Suppressor macrophage (primary cell): ENCODE measurements around the gene PTPRN.
"Not testable (repeated sequence)": the region's sequence is repeated elsewhere in the genome, so short reads cannot be mapped to it uniquely, and the experiment has no call there.

Experiments used
- DNase-seq, 4 experiments: peaks; one replicate each; pipeline ENCODE4 v3.0.0-alpha.2; 2020 to 2022

The PTPRN gene

DNA sequence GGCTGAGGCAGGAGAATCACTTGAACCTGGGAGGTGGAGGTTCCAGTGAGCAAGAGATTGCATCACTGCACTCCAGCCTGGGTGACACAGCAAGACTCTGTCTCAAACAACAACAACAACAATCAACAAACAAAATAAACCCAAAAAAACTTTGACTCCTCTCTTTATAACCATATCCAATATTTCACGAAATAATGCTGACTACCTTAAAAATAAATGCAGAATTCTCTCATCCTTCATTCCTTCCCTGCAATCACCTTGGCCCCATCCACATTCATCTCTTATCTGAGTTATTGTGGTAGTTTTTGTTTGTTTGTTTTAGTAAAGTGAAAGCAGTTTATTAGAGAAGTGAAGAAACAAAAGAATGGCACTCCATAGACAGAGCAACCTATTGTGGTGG, 3.2 kb downstream of the PTPRN start:
- DNase-seq: no peak

GRCh38 chr2:219304223-219304622, 5.0 kb downstream of the PTPRN start:
- DNase-seq: no peak

DNA sequence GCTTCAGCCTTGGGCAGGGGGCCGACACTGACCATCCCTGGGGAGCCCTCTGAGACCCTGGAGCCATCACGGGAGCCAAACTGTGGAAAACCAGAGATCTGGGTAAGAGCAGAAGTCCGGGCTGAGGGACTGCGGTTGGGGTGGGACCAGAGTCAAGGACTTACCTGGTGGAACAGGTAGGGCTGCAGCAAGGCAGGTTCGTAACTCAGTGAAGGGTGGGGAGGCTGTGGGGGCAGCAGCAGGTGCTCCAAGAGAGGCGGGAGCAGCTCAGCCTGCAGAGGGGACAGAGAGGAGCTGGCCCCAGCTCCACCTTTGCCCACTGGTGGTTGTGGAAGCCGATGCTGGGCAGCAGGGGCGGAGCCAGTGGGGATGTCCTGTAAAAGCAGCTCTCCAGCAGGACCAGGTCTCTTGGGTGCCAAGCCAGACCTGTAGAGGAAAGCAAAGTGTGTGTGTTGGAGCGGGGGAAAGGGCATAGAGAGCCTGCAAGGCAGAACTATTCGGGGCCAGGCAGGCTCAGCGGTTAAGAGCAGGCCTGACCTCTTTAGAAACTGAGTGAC, 6.7 kb downstream of the PTPRN start:
- DNase-seq: no peak

- DNase-seq: no peak
Observed at GRCh38 chr2:219300022-219300421, 9.2 kb downstream of the PTPRN start.

DNA sequence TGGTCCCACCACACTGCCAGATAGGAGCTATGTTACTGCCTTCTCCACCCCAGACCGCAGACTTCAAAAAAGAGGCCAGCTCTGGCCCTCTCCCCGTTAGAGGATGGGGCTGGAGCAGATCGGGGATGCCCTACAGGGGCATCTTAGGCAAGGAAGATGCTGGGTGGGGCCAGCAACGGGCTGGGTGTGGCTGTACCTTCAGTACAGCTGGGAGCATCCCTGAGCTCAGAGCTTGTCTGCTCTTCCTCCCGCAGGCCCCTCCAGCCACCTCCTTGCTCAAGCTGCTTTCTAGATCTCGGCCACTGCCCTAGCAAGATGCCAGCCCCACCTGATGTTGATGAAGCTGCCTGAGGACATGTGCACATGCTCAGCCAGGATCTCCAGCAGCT, 9.8 kb downstream of the PTPRN start:
- DNase-seq: no peak

GRCh38 chr2:219298759-219299371, 10.3 kb downstream of the PTPRN start:
- peak; percentile 85 to 92 (median 90) for DNase-seq

- peak in 3 of 4 experiments; percentile 17 to 32 (median 30) for DNase-seq
Observed at GRCh38 chr2:219297766-219298456, 11.3 kb downstream of the PTPRN start.

DNA sequence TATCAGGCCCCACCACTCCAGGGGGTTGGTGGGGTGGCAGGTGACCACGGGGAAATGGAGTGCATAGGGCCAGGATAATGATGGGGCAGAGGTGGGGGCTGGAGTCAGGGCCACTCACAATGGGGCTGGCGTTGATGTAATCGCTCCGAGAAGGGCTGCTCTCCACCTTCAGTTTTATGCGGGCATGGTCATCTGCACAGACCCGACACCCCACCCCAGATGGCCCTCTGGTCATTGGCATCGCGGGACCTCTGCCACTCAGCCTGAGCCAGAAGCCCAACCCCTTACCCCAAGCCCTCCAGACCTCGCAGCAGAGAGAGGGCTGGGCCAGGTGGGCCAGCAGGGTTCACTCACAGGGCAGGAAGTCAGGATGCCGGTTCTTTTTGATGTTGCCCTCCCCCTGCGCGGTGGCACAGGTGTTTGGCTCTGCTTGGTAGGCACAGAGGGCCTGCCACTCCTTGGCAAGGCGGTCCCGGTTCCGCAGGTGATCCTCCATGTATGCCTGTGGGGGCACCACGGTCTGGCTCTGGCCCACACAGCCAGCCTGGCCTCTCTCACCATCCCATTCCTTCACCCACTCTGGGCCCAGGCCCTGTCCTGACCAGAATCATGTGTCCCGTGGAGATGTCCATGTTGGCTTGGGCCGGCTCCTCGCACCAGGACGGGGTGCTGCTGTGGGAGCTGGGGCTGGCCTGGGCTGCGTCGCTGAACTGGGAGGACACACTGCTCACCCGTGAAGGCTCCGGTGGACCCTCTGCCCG, 12.4 kb downstream of the PTPRN start:
- no peak for DNase-seq

- DNase-seq: no peak
Observed at GRCh38 chr2:219296142-219296541, 13.1 kb downstream of the PTPRN start.

GRCh38 chr2:219294356-219295351, 14.5 kb downstream of the PTPRN start:
- peak; percentile 80 to 94 (median 86) for DNase-seq

GRCh38 chr2:219293736-219294231, 15.4 kb downstream of the PTPRN start:
- no peak for DNase-seq

- no peak for DNase-seq
Observed at GRCh38 chr2:219292616-219293015, 16.6 kb downstream of the PTPRN start.

GRCh38 chr2:219291910-219292490, 17.2 kb downstream of the PTPRN start:
- DNase-seq: no peak

DNA sequence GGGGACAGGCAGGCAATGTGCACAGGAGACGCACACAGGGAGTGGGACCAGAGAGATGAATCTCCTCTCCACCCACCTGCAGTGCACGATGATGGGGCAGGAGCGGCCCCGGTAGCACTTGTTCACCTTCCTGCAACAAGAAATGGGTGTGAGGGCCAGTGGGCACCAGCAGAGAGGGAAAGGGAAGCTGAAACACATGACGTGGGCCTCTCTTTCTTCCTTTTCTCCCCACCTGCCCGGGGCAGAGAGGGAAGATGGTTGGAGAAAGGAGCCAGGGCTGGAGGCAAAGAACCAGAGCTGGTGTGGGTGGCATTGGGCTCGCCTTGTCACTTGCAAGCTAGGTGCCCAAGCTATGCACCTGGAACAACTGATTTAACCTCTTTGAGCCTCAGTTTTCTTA, 17.8 kb downstream of the PTPRN start:
- no peak for DNase-seq

DNA sequence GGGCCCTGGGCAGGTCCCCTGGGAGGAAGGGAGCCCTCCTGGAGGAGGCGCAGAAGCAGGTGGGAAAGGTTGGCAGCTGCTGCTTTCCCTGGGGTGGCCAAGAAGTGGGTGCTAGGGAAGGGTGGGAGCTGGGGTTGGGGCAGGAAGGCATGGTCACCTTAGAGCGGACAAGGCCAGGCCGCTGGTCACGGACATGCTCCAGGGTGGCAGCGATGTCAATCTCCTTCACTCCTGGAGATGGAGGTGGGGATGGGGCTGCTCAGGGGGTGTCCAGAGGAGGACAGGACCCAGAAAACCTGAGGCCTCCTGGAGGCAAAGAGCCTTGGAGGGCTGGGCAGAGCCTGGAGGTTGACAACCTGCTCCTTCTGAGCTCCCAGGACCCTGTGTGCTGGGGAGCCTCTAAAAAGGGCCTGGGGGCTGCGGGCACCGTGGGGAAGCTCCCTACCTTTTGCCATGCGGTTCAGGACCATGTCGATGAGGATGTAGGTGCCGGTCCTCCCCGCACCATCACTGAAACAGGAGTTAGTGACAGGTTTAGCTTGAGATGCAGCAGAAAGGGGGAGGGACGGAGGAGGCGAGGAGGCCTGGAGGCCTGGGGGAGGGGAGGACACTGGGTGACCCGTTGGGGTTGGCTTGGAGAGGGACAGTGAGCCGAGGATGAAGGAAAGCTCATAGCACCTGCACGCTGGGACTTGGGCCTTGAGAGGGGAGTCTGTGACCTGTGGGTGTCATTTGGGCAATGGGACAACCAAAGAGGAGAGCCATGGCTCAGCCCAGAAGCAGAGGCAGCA, 18.6 kb downstream of the PTPRN start:
- DNase-seq: no peak

DNA sequence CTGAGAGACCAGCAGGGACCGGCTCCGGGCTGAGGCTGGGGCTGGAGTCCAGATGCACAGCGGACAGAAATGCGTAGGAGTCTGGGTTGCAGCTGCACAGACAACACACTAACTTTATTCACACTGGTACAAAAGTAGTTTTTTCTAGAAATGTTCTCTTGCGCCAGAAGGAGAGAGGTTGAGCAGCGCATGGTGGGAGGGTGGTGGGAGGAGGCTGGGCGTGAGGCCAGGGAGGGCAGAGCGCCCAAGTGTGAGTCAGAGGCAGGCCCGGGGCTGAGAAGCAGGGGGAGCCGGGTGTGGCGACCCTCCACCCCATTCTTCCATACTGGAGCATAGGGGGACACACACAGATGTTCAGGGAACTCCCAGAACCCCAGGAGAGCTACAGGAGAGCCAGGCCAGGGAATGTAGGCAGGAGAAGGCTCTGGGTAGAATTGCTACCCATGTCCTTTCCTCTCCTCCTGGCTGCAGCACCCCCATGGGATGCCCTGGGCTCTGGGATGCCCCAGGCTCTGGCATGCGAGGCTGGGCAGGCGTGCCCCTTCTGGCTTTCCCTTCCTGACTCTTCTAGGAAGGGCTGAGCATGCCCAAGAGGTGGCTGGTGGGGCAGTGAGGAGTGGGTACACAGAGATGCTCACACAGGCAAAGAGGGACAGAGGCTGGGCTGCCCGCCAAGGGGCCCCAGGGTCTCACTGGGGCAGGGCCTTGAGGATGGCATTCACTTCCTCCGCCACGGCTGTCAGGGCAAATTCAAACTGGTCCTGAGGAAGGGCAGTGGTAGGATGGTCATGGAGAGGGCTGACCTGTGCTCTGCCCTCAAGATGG, 19.5 kb downstream of the PTPRN start:
- DNase-seq: peak in 3 of 4 experiments; percentile 35 to 59 (median 45)

DNA sequence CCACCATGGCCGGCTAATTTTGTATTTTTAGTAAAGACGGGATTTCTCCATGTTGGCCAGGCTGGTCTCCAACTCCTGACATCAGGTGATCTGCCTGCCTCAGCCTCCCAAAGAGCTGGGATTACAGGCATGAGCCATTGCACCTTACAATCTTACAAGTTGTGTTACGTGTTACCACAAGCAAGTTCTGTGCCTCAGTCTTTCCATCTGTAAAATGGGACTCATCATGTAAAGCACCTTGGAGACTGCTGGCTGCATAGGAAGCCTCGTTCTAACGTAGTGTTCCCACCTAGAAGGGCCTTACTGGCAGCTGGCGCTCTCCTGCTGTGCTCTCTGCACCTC, 20.0 kb downstream of the PTPRN start:
- DNase-seq: no peak

GRCh38 chr2:219287580-219288265, 21.5 kb downstream of the PTPRN start:
- DNase-seq: no peak

DNA sequence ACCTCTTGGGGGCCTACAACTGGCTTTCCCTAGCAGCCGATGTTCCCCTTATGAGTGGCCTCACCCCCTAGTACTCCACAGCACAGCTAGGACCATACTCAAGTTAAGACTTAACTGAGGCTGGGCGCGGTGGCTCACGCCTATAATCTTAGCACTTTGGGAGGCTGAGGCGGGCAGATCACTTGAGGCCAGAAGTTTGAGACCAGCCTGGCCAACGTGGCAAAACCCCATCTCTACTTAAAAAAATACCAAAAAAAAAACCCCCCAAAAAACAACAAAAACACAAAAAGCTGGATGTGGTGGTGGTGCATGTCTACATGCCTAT, 22.1 kb downstream of the PTPRN start:
- DNase-seq: not testable (repeated sequence)
